H1 (cell line): ENCODE data around the gene BUD23. TPM values are rescaled to one million over a fixed set of nuclear protein-coding genes. Genes with fewer than 3 reads are reported as not detected.

Experiments used
- POLR2A ChIP-seq, 2 experiments: IDR thresholded peaks; 1 replicate in 1 of 2; 2 replicates in 1 of 2; pipeline ENCODE4 v1.6.1; 2011; ENCODE audit warnings: low read depth in 2 of 2, low read length in 2 of 2, mild to moderate bottlenecking in 2 of 2; ENCODE audit errors: control extremely low read depth in 1 of 2
- polyA plus RNA-seq, 7 experiments: library from polyadenylated mRNA; depleted of rRNA in 3 of 7; stranded (reverse) in 5 of 7; unstranded in 2 of 7; fragments of >200 nt in 5 of 7; fragments of 200-250 nt in 2 of 7; gene quantifications; 1 replicate in 5 of 7; 2 replicates in 1 of 7; 4 replicates in 1 of 7; pipeline versions ENCODE4 v1.2.1 to v1.2.3, GENCODE V29; 2011 to 2013; ENCODE audit warnings: missing spikeins in 2 of 7, mixed read lengths in 2 of 7
- total RNA-seq: library from RNA; stranded (reverse); fragmentation: NEBNext Ultra II Directional; extraction: Animal tissue kit (Norgen Biotek cat#: 25700); gene quantifications from 2 replicates; pipeline ENCODE4 v1.2.1, GENCODE V29; 2021
- TF ChIP-seq, protein P1 (sequence below): fragments of 300-600 bp; sonication (generic); IDR thresholded peaks from 2 replicates; pipeline ENCODE4 v1.7.1; 2012; ENCODE audit warnings: low read length, moderate library complexity, mild to moderate bottlenecking, inconsistent platforms; ENCODE audit not compliant: insufficient replicate concordance

BUD23 gene
- total and polyA plus RNA-seq, 2 of the 8 experiments (the other 6 are each of a cell fraction or from before 2014, with no cell fraction given): 72.3 to 78.4 TPM

- TF ChIP-seq, protein P1, sequence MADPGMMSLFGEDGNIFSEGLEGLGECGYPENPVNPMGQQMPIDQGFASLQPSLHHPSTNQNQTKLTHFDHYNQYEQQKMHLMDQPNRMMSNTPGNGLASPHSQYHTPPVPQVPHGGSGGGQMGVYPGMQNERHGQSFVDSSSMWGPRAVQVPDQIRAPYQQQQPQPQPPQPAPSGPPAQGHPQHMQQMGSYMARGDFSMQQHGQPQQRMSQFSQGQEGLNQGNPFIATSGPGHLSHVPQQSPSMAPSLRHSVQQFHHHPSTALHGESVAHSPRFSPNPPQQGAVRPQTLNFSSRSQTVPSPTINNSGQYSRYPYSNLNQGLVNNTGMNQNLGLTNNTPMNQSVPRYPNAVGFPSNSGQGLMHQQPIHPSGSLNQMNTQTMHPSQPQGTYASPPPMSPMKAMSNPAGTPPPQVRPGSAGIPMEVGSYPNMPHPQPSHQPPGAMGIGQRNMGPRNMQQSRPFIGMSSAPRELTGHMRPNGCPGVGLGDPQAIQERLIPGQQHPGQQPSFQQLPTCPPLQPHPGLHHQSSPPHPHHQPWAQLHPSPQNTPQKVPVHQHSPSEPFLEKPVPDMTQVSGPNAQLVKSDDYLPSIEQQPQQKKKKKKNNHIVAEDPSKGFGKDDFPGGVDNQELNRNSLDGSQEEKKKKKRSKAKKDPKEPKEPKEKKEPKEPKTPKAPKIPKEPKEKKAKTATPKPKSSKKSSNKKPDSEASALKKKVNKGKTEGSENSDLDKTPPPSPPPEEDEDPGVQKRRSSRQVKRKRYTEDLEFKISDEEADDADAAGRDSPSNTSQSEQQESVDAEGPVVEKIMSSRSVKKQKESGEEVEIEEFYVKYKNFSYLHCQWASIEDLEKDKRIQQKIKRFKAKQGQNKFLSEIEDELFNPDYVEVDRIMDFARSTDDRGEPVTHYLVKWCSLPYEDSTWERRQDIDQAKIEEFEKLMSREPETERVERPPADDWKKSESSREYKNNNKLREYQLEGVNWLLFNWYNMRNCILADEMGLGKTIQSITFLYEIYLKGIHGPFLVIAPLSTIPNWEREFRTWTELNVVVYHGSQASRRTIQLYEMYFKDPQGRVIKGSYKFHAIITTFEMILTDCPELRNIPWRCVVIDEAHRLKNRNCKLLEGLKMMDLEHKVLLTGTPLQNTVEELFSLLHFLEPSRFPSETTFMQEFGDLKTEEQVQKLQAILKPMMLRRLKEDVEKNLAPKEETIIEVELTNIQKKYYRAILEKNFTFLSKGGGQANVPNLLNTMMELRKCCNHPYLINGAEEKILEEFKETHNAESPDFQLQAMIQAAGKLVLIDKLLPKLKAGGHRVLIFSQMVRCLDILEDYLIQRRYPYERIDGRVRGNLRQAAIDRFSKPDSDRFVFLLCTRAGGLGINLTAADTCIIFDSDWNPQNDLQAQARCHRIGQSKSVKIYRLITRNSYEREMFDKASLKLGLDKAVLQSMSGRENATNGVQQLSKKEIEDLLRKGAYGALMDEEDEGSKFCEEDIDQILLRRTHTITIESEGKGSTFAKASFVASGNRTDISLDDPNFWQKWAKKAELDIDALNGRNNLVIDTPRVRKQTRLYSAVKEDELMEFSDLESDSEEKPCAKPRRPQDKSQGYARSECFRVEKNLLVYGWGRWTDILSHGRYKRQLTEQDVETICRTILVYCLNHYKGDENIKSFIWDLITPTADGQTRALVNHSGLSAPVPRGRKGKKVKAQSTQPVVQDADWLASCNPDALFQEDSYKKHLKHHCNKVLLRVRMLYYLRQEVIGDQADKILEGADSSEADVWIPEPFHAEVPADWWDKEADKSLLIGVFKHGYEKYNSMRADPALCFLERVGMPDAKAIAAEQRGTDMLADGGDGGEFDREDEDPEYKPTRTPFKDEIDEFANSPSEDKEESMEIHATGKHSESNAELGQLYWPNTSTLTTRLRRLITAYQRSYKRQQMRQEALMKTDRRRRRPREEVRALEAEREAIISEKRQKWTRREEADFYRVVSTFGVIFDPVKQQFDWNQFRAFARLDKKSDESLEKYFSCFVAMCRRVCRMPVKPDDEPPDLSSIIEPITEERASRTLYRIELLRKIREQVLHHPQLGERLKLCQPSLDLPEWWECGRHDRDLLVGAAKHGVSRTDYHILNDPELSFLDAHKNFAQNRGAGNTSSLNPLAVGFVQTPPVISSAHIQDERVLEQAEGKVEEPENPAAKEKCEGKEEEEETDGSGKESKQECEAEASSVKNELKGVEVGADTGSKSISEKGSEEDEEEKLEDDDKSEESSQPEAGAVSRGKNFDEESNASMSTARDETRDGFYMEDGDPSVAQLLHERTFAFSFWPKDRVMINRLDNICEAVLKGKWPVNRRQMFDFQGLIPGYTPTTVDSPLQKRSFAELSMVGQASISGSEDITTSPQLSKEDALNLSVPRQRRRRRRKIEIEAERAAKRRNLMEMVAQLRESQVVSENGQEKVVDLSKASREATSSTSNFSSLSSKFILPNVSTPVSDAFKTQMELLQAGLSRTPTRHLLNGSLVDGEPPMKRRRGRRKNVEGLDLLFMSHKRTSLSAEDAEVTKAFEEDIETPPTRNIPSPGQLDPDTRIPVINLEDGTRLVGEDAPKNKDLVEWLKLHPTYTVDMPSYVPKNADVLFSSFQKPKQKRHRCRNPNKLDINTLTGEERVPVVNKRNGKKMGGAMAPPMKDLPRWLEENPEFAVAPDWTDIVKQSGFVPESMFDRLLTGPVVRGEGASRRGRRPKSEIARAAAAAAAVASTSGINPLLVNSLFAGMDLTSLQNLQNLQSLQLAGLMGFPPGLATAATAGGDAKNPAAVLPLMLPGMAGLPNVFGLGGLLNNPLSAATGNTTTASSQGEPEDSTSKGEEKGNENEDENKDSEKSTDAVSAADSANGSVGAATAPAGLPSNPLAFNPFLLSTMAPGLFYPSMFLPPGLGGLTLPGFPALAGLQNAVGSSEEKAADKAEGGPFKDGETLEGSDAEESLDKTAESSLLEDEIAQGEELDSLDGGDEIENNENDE: no peak
- TF ChIP-seq POLR2A (IDR thresholded peaks at IDR 0.05; ENCODE audit: control extremely low read depth in 1 of 2, low read depth in 2 of 2, low read length in 2 of 2): 0 out of 3 replicates have a peak, but pooled peaks of 1 of the 2 experiments have one; percentile 1
Measured at GRCh38 chr7:73699370-73700068, 16.1 kb downstream of the BUD23 start (continued).
